ENCODE data around the gene LDLRAD3. TPM values are rescaled to one million over a fixed set of nuclear protein-coding genes. Genes with fewer than 3 reads are reported as not detected.

Gene LDLRAD3
- total RNA-seq, 1 experiment from 2014 or later, result 28.1 TPM

DNA sequence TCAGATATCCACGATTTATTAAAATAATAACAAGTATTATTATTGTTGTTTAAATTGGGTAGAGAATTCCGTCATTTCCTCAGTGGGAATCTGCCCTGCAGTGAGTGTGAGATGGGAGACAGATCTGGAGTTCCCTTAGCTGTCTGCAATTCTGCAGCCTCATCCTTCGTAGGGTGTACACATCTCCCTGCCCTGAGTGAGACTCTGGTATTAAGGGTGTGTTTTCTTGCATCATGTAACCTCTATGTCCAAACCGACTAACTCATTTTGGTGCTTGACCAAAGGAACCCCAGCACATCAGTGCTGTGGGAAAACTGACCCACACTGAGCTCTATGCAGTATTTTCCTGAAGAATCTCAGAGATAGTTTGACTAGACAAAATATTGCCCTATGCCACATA lies 157.6 kb downstream of the LDLRAD3 start:
- no peaks in the 10 kb centered on the region for H3K36me3 ChIP-seq (ENCODE audit: control insufficient read depth, insufficient read depth, low read length)
- no peak overlapping the region for H3K27ac ChIP-seq (ENCODE audit: low read length)
- ChIA-PET CTCF (no interaction called here), POLR2A (interaction anchor here (0.6 kb wide), 1 partner anchor 111 kb away, joined by 13 read pairs; no protein-coding TSS in a partner anchor)
- DNase-seq (ENCODE audit: low read depth, low spot score) (no peak), ATAC-seq (no peak)
- H3K27me3 ChIP-seq (ENCODE audit: control insufficient read depth, insufficient read depth, low read length), result no peaks in the 10 kb centered on the region
- no peak for TF ChIP-seq POLR2AphosphoS5 (IDR thresholded peaks at IDR 0.05; ENCODE audit: low read depth, low read length)
- no peak for TF ChIP-seq TCF7L2 (IDR thresholded peaks at IDR 0.05; ENCODE audit: low read depth, low read length)
- TF ChIP-seq, protein P1, sequence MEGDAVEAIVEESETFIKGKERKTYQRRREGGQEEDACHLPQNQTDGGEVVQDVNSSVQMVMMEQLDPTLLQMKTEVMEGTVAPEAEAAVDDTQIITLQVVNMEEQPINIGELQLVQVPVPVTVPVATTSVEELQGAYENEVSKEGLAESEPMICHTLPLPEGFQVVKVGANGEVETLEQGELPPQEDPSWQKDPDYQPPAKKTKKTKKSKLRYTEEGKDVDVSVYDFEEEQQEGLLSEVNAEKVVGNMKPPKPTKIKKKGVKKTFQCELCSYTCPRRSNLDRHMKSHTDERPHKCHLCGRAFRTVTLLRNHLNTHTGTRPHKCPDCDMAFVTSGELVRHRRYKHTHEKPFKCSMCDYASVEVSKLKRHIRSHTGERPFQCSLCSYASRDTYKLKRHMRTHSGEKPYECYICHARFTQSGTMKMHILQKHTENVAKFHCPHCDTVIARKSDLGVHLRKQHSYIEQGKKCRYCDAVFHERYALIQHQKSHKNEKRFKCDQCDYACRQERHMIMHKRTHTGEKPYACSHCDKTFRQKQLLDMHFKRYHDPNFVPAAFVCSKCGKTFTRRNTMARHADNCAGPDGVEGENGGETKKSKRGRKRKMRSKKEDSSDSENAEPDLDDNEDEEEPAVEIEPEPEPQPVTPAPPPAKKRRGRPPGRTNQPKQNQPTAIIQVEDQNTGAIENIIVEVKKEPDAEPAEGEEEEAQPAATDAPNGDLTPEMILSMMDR (IDR thresholded peaks at IDR 0.05), result no peak
- in situ Hi-C loops (cut with HindIII; ENCODE audit: low pct_unique_long_range_greater_than_20kb, low sequenced_read_pairs), result no loop called here
- no peaks in the 10 kb centered on the region for H3K9me3 ChIP-seq (ENCODE audit: control insufficient read depth, insufficient read depth, low read depth, low read length)
- no peak overlapping the region for H3K4me3 ChIP-seq (ENCODE audit: low read depth in 2 of 2, low read length in 2 of 2)
- no peaks in the 10 kb centered on the region for H3K4me1 ChIP-seq (ENCODE audit: control insufficient read depth, insufficient read depth, low read length)
- intact Hi-C loops (cut with micrococcal nuclease; ENCODE audit: unreplicated experiment), result no loop called here
- no TSS peak for BruUV-seq (replicated peaks)

DNA sequence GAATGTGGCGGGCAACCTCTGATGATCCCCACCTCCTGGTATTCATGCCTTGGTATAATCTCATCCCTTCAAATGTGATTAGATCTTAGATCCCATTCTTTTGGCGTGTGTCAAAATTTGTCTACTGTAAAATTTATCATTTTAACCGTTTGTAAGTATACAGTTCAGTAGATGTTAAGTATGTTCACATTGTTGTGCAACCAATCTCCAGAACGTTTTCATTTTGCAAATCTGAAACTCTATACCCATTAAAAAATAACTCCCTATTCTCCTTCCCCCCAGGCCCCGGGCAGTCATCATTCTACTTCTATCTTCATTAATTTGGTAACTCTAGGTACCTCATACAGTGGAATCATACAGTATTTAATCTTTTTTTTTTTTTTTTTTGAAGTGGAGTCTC lies 159.0 kb downstream of the LDLRAD3 start:
- intact Hi-C loops (cut with micrococcal nuclease; ENCODE audit: unreplicated experiment), result no loop called here
- CTCF ChIA-PET, result no interaction called here

More for the DNA sequence above, 159.0 kb downstream of the LDLRAD3 start:
- in situ Hi-C loops (cut with HindIII; ENCODE audit: low pct_unique_long_range_greater_than_20kb, low sequenced_read_pairs), result no loop called here
- TF ChIP-seq TCF7L2 (IDR thresholded peaks at IDR 0.05; ENCODE audit: low read depth, low read length) (no peak), POLR2AphosphoS5 (IDR thresholded peaks at IDR 0.05; ENCODE audit: low read depth, low read length) (no peak)
- TF ChIP-seq, protein P1 (IDR thresholded peaks at IDR 0.05), result no peak
- TF ChIP-seq, protein P2, sequence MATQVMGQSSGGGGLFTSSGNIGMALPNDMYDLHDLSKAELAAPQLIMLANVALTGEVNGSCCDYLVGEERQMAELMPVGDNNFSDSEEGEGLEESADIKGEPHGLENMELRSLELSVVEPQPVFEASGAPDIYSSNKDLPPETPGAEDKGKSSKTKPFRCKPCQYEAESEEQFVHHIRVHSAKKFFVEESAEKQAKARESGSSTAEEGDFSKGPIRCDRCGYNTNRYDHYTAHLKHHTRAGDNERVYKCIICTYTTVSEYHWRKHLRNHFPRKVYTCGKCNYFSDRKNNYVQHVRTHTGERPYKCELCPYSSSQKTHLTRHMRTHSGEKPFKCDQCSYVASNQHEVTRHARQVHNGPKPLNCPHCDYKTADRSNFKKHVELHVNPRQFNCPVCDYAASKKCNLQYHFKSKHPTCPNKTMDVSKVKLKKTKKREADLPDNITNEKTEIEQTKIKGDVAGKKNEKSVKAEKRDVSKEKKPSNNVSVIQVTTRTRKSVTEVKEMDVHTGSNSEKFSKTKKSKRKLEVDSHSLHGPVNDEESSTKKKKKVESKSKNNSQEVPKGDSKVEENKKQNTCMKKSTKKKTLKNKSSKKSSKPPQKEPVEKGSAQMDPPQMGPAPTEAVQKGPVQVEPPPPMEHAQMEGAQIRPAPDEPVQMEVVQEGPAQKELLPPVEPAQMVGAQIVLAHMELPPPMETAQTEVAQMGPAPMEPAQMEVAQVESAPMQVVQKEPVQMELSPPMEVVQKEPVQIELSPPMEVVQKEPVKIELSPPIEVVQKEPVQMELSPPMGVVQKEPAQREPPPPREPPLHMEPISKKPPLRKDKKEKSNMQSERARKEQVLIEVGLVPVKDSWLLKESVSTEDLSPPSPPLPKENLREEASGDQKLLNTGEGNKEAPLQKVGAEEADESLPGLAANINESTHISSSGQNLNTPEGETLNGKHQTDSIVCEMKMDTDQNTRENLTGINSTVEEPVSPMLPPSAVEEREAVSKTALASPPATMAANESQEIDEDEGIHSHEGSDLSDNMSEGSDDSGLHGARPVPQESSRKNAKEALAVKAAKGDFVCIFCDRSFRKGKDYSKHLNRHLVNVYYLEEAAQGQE (IDR thresholded peaks at IDR 0.05; ENCODE audit: insufficient read depth in 1 of 2, low read depth in 2 of 2, low read length in 1 of 2), result no peak
- ATAC-seq (no peak), DNase-seq (ENCODE audit: low read depth, low spot score) (no peak)
- Histone ChIP-seq H3K27ac (ENCODE audit: low read length) (no peak overlapping the region), H3K9me3 (ENCODE audit: control insufficient read depth, insufficient read depth, low read depth, low read length) (no peaks in the 10 kb centered on the region), H3K4me3 (ENCODE audit: low read depth in 2 of 2, low read length in 2 of 2) (no peak overlapping the region), H3K36me3 (ENCODE audit: control insufficient read depth, insufficient read depth, low read length) (no peaks in the 10 kb centered on the region), H3K4me1 (ENCODE audit: control insufficient read depth, insufficient read depth, low read length) (no peaks in the 10 kb centered on the region), H3K27me3 (ENCODE audit: control insufficient read depth, insufficient read depth, low read length) (no peaks in the 10 kb centered on the region)
- no TSS peak for BruUV-seq (replicated peaks)
- POLR2A ChIA-PET, result no interaction called here

All from Panc1 (cell line).